ENCODE measurements around the gene MAGI3.

Gene MAGI3

DNA sequence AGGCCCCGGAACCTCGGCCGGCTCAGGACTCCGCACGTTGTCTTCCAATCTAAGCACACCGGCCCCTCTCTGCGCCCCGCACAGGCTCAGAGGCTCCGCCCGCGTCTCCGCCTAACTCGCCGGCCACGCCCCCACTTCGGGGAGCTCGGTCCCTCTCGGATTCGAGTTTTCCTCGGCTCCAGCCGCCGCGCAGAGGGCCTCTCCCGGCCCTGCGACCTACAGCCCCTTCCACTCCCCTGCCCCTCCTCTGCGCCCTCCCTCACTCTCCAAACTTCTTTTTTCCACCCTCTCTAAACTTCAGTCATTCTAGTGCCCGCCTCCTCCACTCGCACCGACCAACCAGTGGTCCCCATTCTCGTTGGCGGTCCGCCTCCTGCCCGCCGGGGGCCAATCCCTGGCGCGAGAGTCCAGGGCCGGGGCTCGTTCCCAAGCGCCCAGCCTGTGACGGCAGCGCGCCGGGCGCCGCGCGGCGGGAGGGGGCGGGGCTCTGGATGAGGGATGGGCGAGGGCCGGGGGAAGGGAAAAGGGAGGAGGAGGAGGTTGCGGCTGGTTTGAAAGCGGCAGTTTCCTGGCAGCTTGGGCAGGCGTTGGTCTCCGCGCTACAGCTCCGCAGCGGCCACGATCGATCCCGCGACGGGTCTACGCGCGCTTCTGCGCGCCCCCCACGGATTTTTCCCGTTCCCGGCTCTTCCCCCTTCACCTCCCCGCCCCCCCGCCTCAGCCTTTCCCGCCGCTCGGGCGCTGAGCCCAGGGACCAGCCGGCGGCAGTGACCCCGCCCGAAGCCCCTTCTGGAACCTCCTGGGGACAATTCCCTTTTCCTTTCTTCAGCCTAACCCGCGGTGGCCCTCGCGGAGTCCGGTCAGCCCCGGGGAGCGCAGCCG, at the start of gene MAGI3:
MAGI3 (plus strand) TSS at position 563 of the 882 bp plus-strand sequence. CDS start 519 bp downstream, outside the sequence.
- peak; percentile 84 for DNase-seq (ENCODE audit: low read depth)

DNA sequence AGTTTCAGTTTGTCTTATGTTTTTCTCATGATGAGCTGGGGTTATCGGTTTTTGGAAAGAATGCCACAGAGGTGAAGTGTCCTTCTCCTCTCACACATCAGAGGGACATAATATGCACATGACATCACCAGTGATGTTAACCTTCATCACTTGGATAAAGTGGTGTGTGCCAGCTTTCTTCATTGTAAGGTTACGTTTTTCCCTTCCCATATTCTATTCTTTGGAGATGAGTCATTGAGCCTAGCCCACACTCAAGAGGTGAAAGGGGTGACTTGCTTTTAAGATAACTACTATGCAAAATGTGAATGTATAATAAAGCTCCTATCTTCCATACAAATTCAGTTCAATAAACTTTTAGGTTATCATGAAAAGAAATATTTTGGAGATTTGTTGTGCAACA, 36.7 kb upstream of the MAGI3 start:
- DNase-seq (ENCODE audit: low read depth), result no peak

GRCh38 chr1:113363935-113364334, 26.4 kb upstream of the MAGI3 start:
- DNase-seq (ENCODE audit: low read depth), result no peak

GRCh38 chr1:113369040-113369439, 21.3 kb upstream of the MAGI3 start:
- no peak for DNase-seq (ENCODE audit: low read depth)

DNA sequence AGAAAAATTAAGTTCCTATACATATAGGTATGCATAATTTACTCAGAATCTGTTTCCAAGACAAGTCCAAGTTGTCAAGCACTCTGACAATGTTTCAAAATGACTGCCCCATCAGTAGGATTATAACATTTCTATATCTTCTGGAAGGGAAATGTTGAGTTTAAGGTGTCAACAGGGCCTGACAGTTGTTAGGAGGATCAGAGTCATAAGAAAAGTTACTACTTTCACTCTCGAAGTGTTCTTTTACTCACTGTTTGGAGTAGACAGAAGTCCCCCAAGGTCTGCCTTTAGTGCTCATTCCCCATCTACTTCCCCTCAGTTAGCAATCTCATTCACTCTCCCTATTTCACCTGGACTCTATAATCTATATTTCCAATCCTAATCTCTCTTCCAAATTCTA, 20.6 kb upstream of the MAGI3 start:
- DNase-seq (ENCODE audit: low read depth), result no peak

- no peak for DNase-seq (ENCODE audit: low read depth)
These were observed 19.4 kb upstream of the MAGI3 start for GRCh38 chr1:113370868-113371267.

DNA sequence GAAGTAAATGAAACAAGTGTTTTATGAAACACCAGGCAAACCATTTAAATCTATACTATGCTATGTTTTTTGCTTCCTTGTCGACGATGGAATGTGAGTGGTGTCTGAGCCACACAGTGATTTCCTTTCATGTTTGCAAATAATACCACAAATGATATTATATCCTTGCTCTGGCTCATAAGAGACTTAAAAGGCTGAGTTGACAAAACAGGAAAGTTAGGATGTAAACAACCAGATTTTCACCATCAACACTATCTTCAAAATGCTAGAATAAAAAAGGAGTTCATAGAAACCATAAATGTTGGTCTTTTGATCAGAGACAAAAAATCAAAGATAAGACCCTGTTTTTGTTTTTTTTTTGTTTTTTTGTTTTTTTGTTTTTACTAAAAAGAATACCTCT, 17.8 kb upstream of the MAGI3 start:
- DNase-seq (ENCODE audit: low read depth), result no peak

DNA sequence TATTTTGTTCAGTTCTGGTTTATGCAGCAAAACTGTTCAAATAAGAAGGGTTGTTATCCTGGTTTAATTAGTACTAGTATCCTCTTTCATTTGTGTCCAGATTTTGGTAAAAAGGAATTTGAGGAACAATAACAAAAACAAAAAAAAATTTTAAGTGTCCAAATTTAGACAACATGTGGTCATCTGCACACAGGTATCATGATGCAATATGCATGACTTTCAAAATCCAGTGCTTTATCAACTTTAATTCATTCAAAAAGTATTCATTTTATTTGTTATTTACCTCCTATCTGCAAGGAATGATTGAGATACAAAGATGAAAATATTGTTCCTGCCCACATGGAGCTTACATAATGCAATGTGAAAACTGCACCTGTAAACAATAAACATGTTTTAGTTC, 16.7 kb upstream of the MAGI3 start:
- DNase-seq (ENCODE audit: low read depth), result no peak

- no peak for DNase-seq (ENCODE audit: low read depth)
These were observed 14.4 kb upstream of the MAGI3 start for GRCh38 chr1:113375878-113376277.

GRCh38 chr1:113380075-113380474, 10.2 kb upstream of the MAGI3 start:
- no peak for DNase-seq (ENCODE audit: low read depth)

DNA sequence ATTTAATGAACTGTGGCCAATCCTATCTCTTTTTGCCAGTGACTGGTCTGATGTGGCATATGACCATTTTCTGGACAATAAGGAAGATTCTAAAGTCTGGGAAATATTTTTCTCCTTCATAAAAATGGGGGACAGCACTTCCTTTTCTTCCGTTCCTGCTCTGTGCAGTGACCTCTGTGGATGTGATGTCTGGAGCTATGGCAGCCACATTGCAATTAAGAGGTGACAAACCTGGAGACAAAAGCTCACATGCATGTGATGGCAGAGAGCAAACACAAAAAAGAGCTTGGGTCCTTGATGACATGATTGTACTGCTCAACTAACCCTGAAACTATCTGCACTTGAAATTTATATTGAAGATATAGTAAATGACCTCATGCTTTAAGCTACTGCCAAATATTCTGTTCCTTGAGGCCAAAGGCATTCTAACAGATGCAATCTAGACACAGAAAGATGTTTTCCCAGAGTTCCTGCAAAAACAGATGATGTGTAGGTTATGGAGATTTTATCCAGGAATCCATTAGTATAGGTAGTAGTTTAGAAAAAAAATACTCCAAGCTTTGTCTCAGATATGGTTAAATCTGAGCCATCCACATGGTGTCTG, 2.2 kb upstream of the MAGI3 start:
- DNase-seq (ENCODE audit: low read depth), result no peak

DNA sequence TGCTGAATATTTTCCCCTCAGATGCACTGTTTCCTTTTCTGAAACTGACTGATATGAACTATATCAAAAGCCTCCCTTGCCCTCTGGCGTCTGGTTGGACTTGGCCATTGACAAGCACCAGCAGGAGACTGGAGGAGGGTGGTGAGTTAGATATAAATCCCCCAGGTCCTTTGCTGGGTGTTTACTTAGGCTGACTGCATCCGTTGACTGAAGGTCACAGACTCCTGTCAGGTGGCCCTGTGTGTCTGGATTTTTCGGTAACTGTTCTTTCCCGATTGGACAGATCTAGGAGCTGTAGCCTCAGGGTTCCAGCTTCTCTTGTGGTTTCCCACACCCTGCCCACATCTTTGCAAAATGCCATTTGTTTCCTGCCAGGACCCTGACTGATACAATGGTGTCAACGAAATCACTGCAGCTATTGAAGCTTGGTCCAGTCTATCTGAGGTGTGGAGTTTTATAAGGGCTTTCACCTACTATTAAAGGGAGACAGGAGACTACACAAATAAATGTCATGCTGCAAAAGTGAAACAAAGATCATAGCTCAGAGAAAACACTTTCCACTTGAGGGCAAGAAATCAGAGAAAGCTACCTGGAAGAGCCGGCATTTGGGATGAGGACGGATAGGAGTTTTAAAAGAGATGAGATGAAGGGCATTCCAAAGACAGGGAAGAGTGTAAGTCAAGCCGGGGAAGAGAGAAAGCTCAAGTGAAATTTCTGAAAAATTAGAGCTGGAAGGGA, 1.5 kb upstream of the MAGI3 start:
- DNase-seq (ENCODE audit: low read depth), result no peak

DNA sequence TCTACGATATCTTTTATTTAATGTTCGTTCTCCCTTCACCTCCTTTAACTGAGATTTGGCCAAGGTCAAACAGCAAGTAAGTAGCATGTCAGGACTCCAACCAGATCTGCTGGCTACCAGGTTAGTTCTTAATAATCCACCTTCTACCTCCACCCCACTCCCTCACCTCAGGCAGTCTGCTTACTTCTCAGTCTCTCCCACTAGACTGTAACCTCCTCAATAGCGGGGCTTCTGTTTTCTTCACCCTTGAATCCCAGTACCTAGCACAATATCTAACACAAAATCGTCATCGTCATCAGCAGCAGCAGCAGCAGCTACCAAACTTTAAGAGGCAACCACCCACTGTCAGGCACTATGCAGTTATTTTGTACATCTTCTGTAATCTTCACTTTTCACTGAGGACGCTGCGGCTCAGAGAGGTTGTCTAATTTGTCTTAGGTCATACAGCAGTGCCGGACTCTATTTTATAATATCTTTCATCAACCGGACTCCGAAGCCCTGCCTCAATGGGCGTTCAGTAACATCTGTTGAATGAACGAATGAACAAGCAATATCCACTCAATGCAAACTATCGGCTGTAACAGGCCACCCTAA, 859 bp upstream of the MAGI3 start:
- no peak for DNase-seq (ENCODE audit: low read depth)

DNA sequence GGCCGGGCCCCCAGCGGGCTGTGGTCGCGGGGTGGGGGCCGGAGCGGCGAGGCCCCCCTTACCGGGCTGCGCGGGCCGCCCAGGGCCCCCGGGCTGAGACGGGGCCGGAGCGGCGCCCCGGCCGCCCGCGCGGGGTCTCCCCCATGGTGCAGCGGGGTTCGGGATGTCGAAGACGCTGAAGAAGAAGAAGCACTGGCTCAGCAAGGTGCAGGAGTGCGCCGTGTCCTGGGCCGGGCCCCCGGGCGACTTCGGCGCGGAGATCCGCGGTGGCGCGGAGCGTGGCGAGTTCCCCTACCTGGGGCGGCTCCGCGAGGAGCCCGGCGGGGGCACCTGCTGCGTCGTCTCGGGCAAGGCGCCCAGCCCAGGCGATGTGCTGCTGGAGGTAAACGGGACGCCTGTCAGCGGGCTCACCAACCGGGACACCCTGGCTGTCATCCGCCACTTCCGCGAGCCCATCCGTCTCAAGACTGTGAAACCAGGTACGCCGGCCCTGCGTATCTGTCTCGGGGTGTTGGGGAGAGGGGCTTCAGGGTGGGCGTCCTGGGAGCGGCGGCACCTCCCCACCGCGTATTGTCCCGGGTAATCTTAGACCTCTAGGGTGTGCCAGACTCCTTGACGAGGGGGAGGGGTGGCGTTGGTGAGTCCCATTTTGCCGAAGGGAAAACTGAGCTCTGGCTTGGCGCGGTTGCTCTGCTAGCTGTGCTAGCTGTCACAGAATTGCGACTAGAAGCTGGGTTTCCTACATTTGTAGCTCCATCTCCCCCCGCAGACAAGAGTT, 745 bp downstream of the MAGI3 start:
- DNase-seq (ENCODE audit: low read depth), result peak; percentile 26

DNA sequence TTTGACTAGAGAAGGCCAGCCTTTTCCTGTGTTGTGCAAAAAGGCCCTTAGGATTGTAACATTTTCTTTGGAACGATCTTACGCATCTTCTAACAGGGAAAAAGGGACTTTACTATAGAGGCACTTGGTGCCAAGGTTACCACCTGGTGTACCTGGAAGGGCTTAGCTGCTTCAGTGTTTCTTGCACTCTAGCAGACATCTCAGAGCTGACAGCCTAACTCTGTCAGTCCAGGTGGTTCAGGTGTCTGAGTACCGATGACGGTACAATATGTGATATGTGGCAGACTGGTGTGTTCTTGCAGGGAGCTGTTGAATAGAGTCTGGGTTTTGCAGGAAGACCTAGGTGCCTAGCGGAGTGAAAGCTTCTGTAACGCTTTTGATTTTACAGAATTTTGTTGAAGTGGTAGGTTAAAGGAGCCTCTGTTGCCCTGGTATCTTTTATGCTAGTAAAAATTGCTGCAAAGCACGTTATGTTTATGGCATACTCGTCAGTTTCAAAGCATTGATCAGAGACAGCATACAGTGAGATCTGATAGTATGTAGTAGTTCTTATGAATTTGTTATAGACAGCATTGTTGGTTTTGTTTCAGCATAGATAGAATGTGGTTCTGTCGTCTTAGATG, 1.4 kb downstream of the MAGI3 start:
- no peak for DNase-seq (ENCODE audit: low read depth)

- DNase-seq (ENCODE audit: low read depth), result no peak
These were observed 2.3 kb downstream of the MAGI3 start for GRCh38 chr1:113392541-113393128.

DNA sequence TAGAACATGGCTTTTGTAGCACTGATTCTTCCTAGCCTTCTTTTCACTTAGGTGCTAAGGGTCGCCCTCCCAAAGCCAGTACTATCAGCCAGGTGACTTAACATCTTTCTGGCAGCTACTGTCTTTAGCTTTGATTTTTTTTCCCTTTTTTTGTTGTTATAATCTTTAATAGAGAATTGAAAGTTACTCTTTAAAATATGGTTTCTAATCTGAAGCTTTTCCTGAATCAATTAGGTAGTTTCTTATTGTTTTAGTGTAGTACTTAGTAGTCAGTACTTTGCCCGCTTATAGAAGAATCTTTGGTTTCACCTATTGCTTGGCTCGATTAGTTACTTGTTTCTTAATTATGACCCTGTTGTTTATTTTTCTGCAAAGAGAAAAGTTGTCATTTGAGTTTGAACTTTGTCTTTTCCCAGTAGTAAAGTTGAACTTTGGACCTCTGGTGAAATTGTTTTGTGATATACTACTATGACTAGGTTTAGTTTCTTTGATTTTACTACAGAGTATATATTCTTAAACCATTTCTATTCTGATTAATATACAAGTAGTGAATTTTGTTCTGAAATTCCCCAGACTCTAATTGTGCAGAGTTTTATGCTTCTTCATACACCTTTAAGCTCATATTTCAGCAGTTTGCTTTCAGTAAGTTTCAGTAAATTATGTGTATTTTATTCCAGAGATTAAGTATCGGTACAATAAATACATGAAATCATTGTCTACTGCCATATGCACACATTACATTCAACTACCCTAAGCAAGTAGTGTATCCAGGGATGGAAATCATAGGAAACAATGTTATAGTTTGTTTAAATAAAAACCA, 3.9 kb downstream of the MAGI3 start:
- no peak for DNase-seq (ENCODE audit: low read depth)

- DNase-seq (ENCODE audit: low read depth), result no peak
These were observed 4.5 kb downstream of the MAGI3 start for GRCh38 chr1:113394863-113395259.

GRCh38 chr1:113396102-113396501, 5.8 kb downstream of the MAGI3 start:
- DNase-seq (ENCODE audit: low read depth), result no peak

DNA sequence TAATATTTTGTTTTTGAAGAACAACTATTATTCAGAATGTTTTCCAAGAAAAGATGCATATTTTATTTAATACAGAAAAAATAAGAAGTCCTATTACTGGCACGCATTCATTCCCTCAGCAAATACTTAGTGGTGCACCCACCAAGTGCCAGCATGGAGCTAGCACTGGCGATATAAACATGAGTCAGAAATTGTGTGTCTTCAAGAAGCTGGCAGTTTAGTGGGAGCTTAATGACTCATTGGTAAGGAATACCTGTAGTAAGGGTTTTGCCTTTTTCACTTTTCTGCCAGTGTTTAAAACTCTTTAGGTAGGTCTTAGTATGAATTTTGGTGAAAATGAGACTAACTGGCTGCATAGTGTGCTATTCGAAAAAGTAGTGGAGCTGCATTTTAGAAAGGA, 6.3 kb downstream of the MAGI3 start:
- no peak for DNase-seq (ENCODE audit: low read depth)
